22Rv1 (cell line): Measurements from ENCODE around the gene UGT1A5.
"Not testable (repeated sequence)": the region's sequence is repeated elsewhere in the genome, so short reads cannot be mapped to it uniquely, and the experiment has no call there.

Source experiments
- H3K27ac ChIP-seq: fragments of 450-650 bp; 2 replicates; pipeline ENCODE4 v1.5.1; 2017
- ZFX ChIP-seq: fragments of 450-650 bp; IDR thresholded peaks from 2 replicates; pipeline ENCODE4 v1.6.1; 2017; ENCODE audit warnings: antibody characterized with exemption, borderline replicate concordance
- TF ChIP-seq, protein P1 (sequence below): fragments of 450-650 bp; IDR thresholded peaks from 2 replicates; pipeline ENCODE4 v1.5.1; 2017; ENCODE audit warnings: mild to moderate bottlenecking

The UGT1A5 gene

GRCh38 chr2:233728723-233729301, 16.1 kb downstream of the UGT1A5 start, which contains the start of gene UGT1A3:
UGT1A3 (plus strand) TSS chr2:233729042; CDS start chr2:233729127, 85 bp downstream.
- peak within 1 kb of the TSS; percentile 53 for H3K27ac ChIP-seq
- TF ChIP-seq, protein P1, sequence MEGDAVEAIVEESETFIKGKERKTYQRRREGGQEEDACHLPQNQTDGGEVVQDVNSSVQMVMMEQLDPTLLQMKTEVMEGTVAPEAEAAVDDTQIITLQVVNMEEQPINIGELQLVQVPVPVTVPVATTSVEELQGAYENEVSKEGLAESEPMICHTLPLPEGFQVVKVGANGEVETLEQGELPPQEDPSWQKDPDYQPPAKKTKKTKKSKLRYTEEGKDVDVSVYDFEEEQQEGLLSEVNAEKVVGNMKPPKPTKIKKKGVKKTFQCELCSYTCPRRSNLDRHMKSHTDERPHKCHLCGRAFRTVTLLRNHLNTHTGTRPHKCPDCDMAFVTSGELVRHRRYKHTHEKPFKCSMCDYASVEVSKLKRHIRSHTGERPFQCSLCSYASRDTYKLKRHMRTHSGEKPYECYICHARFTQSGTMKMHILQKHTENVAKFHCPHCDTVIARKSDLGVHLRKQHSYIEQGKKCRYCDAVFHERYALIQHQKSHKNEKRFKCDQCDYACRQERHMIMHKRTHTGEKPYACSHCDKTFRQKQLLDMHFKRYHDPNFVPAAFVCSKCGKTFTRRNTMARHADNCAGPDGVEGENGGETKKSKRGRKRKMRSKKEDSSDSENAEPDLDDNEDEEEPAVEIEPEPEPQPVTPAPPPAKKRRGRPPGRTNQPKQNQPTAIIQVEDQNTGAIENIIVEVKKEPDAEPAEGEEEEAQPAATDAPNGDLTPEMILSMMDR, result no peak
- no peak for TF ChIP-seq ZFX

GRCh38 chr2:233736868-233737653, 24.4 kb downstream of the UGT1A5 start:
- not testable (repeated sequence) for H3K27ac ChIP-seq

DNA sequence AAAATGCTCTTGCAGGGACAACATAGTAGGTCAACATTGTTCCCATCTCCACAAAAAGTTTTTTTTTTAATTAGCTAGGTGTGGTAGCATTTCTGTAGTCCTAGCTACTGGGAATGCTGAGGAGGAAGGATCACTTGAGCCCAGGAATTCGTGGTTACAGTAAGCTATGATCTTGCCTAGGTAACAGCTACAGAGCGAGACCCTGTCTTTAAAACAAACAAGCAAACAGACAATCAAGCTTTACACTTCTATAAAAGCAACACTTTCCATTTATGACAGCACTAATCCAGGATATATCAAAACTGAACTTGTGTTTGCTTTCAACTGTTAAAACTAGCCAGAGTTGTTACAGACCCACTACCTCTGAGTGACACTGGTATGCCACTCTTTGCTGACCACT, 28.2 kb downstream of the UGT1A5 start:
- TF ChIP-seq, protein P1, result no peak
- no peak for TF ChIP-seq ZFX
- H3K27ac ChIP-seq, result peak overlapping the region; percentile 77

DNA sequence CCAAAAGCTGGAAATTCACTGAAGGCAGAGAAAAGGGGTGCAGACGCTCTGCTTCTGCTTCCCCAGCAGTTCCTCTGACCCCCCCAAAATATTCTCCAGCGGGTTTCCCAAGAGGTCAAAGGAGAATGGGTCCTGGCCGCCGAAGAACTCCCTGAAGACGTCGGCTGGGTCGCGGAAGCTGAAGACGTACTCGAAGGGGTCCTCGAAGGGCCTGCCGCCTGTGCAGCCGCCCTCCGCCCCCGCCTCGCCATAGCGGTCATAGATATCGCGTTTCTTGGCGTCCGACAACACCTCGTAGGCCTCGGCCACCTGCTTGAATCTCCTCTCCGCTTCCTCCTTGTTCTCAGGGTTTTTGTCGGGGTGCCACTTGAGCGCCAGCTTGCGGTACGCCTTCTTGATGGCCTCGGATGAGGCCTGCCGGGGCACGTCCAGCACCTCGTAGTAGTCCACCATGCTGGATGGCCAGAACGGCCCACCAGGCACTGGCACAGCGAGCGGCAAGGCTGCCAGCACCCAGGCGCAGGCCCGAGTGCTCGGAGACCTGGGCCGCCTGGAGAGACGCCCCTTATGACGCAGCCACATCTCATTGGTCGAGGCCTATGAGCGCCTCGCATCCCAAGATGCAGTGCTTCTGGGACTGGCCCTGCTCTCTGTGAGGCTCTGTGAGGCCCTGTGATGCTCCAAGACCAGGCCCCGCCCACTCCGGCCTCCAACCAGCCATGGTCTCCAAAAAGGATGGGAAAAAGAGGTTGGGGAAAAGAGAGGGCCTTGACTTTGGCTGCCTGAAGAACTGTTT, 31.0 kb downstream of the UGT1A5 start:
- H3K27ac ChIP-seq, result peak overlapping the region; percentile 77
- no peak for TF ChIP-seq ZFX
- TF ChIP-seq, protein P1, result no peak

DNA sequence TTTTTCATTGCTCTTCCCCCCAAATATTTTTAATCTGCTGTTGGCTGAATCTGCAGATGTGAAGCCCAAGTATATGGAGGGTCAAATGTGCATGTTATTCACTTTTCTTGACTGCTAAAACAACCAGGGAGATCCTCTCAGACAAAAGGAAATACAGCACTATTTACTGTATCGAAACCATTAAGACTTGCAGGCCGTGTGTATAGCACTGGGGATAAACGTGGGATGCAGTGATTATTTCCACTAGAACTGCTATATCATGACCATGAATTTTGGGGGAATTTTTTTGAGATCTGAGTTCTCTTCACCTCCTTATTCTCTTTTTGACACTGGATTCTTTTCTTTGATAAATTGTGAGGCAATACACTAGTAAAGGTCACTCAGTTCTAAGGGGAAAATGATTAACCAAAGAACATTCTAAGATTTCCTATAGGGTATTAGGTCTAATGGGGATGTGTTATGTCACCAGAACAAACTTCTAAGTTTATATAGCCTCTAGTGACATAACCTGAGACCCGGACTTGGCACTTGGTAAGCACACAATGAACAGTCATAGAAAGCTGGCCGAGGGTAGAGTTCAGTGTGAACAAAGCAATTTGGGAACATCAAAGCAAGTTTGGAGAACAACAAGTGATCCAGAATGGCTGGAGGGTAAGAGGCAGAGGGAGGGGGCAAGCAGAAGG, 32.5 kb downstream of the UGT1A5 start:
- TF ChIP-seq, protein P1, result no peak
- TF ChIP-seq ZFX, result no peak
- peak overlapping the region; percentile 77 for H3K27ac ChIP-seq

- peak overlapping the region; percentile 77 for H3K27ac ChIP-seq
Measured at GRCh38 chr2:233745838-233746237, 33.1 kb downstream of the UGT1A5 start.

DNA sequence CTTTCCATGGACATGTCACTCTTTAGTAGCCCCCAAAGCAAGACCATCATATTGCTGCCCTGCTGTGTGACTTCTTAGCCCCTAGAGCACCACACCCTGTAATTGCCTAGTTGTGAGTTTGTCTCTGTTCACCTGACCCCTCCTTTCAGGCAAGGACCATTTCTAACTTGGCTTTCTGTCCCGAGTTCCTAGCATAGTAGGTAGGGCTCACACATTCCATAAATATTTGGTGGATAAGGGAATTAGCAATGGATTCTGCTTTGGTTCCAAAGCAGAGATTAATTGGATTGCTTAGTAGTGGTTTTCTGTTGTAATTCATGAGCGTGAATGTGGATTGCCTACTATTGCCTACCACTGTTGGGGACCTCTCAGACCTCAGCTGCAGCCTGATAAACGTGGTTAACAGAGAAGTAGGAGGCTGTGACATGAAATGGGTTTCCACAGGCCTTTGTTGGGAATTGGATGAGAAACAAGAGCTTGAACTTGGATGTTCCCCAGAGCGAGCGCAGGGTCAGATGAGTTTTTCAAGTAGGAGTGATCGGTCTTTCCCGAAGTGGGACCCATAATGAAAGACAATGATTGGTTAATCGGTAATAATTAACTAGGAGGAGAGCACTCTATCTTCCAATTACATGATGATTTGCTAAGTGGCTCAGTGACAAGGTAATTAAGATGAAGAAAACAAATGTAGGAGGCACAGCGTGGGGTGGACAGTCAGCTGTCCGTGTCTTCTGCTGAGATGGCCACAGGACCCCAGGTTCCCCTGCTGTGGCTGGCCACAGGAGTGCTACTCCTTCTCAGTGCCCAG, 34.0 kb downstream of the UGT1A5 start:
- peak overlapping the region; percentile 77 for H3K27ac ChIP-seq
- TF ChIP-seq, protein P1, result no peak
- no peak for TF ChIP-seq ZFX
